ENCODE measurements around the gene FTO.

- TF ChIP-seq TAF1 (IDR thresholded peaks at IDR 0.05; ENCODE audit: low read depth) (no peak), EZH2 (IDR thresholded peaks at IDR 0.05; ENCODE audit: borderline replicate concordance, insufficient read depth, low read length, poor library complexity, severe bottlenecking) (no peak)
Measured at GRCh38 chr16:53947642-53948041, 243.7 kb downstream of the FTO start.

All from neural cell (in vitro differentiated cells).